Tibial nerve (tissue), 4 donors: ENCODE results near the gene RPL41.

Experiments
- CTCF ChIP-seq, 5 experiments: fragments of 200-600 bp in 3 of 5; fragments of 450-650 bp in 2 of 5; sonication (generic) in 3 of 5; IDR thresholded peaks; one replicate each; pipeline ENCODE4 v1.5.1; 2016 to 2019; ENCODE audit warnings: antibody characterized with exemption in 5 of 5, mild to moderate bottlenecking in 3 of 5, moderate library complexity in 2 of 5
- EP300 ChIP-seq, 2 donors: sonication (generic); formaldehyde crosslinking; IDR thresholded peaks; one replicate each; pipeline ENCODE4 v1.6.1; 2017; ENCODE audit warnings: antibody characterized with exemption in 2 of 2, mild to moderate bottlenecking in 1 of 2
- POLR2A ChIP-seq, 2 donors: fragments of 450-650 bp; IDR thresholded peaks; one replicate each; pipeline ENCODE4 v1.6.1; 2017; ENCODE audit warnings: antibody characterized with exemption in 2 of 2, mild to moderate bottlenecking in 2 of 2, moderate library complexity in 2 of 2

GRCh38 chr12:56127485-56127887, 11.1 kb downstream of the RPL41 start:
- TF ChIP-seq POLR2A (IDR thresholded peaks at IDR 0.05) = no peak
- no peak for TF ChIP-seq CTCF (IDR thresholded peaks at IDR 0.05)
- TF ChIP-seq EP300 (IDR thresholded peaks at IDR 0.05) = no peak
